Measurements from ENCODE around the gene NUP133.

DNA sequence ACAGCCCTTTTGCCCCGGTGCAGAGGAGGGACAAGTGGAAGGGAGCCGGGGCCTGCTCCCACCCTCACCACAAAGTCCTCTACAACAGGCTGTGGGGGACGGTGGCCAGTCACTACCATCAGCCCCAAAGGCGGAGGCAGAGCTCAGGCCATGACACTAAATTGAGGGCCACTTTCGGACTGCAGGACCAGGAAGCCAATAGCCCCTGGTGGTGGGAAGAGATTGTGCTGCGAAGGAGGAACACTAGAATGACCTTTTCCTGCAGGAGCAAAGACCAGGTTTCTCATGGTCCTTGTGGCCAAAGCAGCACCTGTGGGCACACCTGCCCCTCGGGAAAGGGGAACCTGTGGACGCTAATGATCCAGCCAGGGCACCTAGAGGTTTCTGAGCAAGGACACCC, 104.6 kb downstream of the NUP133 start:
- TF ChIP-seq, protein P1, sequence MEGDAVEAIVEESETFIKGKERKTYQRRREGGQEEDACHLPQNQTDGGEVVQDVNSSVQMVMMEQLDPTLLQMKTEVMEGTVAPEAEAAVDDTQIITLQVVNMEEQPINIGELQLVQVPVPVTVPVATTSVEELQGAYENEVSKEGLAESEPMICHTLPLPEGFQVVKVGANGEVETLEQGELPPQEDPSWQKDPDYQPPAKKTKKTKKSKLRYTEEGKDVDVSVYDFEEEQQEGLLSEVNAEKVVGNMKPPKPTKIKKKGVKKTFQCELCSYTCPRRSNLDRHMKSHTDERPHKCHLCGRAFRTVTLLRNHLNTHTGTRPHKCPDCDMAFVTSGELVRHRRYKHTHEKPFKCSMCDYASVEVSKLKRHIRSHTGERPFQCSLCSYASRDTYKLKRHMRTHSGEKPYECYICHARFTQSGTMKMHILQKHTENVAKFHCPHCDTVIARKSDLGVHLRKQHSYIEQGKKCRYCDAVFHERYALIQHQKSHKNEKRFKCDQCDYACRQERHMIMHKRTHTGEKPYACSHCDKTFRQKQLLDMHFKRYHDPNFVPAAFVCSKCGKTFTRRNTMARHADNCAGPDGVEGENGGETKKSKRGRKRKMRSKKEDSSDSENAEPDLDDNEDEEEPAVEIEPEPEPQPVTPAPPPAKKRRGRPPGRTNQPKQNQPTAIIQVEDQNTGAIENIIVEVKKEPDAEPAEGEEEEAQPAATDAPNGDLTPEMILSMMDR (conservative IDR thresholded peaks at IDR 0.05; ENCODE audit: low read depth, low read length), result no peak
- no peak for TF ChIP-seq EZH2 (IDR thresholded peaks at IDR 0.05; ENCODE audit: borderline replicate concordance, low read depth, low read length, poor library complexity, severe bottlenecking)
